GM19238 (cell line): ENCODE measurements around the gene DOHH.
"Not testable (repeated sequence)": the region's sequence is repeated elsewhere in the genome, so short reads cannot be mapped to it uniquely, and the experiment has no call there.

Experiments
- DNase-seq: peaks from one replicate; pipeline ENCODE4 v3.0.0; 2011; ENCODE audit warnings: low spot score; ENCODE audit not compliant: insufficient read length

The DOHH gene

DNA sequence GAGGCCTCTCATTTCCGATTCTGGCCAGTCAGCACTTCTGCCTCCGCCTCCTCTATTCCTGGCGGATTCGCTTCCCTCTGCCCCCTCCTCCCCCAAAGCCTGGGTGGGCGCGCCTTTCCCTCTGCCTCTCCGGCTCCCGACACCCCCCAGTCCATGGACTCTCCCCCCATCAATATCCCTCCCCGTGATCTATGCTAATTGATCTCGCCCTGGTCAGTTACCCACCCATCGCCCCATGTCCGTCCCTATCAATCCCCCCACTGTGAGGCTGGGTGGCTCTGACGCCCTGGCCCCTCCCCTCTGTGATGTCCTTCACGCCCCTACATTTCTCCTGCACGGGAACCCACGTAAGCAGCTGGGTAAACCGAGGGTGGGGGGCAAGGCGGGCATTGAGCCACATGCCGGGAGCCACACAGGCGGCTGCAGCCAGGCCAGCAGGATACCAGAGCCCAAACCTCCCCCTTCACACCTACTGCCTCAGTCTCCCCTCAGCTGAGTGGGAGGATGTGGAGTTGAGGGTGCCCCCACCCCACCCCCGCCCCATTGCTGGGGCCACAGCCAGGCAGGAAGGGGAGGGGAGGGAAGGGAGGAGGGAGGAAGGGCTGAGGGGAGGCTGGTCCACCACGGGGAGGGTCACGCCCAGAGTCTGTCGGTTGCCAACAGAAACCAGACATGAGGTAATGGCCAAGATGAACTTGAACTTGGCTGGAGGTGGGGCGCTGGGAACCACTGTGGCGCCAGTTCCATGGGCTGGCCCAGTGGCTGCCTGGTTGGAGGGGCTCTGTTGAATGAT, 41.2 kb downstream of the DOHH start:
- no peak for DNase-seq

DNA sequence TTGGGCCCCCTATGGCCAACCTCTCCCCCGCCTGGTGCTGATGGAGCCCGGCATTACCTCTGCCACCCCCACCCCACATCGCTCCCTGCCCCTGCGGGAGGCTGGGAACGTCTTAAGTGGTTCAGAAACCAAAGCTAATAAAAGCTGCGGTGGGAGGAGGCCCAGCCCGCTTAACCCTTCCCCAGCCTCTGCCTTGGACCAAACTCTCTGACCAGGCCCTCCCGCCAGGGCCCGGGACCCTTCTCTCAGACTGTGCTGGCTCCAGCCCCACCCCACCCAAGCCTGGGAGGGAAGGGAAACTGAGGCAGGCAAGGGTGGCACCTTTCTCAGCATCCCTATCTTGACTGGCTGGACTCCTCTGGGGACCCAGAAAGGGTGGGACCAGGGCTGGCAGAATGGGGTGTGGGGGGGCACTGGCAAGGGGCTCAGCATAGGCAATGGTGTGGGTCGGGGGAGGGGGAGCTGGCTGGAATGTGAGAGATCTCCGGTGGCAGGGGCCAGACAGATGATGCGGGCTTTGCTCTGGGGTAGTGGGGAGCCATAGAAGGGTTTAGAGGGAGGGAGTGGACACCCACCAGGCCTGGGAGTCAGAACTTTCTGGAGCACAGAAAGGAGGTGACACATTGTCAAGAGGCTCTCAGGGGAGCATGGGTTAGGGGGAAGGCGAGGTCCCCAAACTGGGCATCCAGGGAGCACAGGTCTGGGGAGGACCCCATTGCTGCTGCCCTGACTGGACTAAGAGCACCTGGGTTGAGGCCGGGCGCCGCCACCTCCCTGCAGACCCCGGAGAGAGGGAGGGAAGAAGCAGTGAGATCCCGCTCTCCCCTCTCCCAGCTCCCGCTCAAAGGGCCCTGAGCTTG, 42.0 kb downstream of the DOHH start:
- DNase-seq: no peak

- DNase-seq: no peak
These were observed 42.8 kb downstream of the DOHH start for GRCh38 chr19:3457528-3458228.

GRCh38 chr19:3456925-3457527, 43.4 kb downstream of the DOHH start:
- DNase-seq: no peak

DNA sequence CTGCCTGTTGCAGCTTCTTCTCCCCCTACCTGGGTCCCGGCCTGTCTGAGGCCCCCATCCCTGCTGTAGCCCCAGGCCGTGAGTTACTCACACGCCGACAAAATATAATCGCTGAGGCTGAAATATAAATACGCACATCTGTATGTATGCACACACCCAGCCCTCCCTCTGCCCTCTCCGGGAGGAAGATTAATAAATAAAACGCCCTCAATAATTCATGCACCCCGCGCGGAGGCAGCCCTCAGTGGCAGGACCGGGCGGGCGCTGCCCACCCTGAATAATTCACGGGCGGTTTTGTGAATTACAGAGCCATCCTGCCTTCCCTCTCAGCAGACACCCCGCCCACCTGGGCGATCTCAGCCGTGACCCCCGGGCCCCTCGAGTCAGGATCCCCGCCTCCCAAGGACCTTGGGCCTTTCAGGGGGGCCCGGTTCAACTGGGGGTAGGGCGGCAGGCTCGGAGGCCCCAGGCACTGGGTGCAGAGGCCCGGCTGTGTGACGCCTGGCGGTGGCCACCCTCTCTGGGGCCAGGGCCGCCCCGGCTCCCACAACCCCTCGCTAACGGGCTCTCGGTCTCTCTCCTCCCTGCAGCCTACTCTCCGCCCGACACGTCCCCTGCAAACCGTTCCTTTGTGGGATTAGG, 44.4 kb downstream of the DOHH start:
- DNase-seq: no peak

- DNase-seq: no peak
These were observed 45.0 kb downstream of the DOHH start for GRCh38 chr19:3455393-3455955.

DNA sequence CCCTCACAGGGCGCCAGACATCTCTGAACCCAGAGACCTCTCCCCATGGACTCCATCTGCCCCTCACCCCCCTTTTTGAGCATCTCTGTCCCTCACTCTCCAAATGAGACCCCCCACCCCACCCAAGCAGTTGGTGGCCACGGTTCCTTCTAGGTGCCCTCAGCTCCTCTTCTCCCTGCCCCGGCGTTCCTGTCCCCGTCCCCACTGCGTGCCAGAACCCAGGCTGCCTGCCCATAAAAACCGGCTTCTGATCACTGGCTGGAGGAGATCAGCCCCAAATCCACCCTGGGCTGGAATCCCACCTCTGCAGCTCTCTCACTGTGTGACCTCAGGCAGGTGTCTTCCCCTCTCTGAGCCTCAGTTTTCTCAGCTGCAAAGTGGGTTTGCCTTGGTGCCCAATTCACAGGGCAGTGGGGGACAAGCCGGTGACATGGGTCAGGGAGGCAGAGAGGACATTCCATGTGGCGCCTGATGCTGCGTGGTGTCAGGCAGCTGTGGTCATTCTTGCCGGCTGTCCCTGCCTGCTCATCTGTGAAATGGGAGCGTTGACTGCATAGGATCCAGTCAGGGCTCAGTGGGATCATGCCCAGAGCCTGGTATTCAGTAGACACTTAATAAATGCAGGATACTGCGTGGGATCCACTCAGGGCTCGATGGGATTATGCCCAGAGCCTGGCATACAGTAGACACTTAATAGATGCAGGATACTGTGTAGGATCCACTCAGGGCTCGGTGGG, 45.6 kb downstream of the DOHH start:
- no peak for DNase-seq

GRCh38 chr19:3453840-3454239, 46.6 kb downstream of the DOHH start:
- DNase-seq: no peak

GRCh38 chr19:3452942-3453214, 47.6 kb downstream of the DOHH start:
- not testable (repeated sequence) for DNase-seq

DNA sequence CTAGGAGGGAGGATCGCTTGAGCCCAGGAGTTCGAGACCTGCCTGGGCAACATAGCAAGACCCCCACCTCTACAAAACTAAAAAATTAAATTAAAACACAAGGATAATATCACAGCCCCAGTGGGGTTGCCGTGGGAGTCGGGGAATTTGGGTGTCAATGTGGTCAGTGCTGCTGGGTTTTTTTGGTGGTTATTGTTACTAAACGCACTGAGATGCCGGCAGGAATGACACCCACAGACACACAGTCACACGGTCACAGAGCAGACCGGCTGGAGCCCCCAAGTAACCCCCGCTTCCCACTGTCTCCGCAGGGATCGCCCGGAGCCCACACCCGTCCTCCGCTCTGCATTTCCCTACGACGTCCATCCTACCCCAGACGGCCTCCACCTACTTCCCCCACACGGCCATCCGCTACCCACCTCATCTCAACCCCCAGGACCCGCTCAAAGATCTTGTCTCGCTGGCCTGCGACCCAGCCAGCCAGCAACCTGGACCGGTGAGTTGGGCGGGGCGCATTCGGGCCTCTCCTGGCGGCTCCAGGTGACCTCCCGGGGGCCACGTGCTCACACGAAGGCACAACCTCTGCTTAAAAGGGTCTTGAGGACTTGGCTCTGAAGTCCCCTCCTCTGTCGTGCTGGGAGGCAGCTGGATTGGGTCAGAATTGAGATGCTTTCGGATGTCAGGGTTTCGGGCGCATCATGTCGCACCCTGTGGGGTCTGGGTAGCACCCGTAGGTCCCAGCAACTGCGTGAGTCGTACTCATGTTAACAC, 48.1 kb downstream of the DOHH start:
- DNase-seq: no peak

GRCh38 chr19:3451451-3451866, 49.0 kb downstream of the DOHH start:
- no peak for DNase-seq

- DNase-seq: no peak
These were observed 49.6 kb downstream of the DOHH start for GRCh38 chr19:3450796-3451411.

- DNase-seq: no peak
These were observed 51.7 kb downstream of the DOHH start for GRCh38 chr19:3448616-3449334.

- not testable (repeated sequence) for DNase-seq
These were observed 53.8 kb downstream of the DOHH start for GRCh38 chr19:3446657-3447056.

GRCh38 chr19:3444695-3445234, 55.7 kb downstream of the DOHH start:
- no peak for DNase-seq

DNA sequence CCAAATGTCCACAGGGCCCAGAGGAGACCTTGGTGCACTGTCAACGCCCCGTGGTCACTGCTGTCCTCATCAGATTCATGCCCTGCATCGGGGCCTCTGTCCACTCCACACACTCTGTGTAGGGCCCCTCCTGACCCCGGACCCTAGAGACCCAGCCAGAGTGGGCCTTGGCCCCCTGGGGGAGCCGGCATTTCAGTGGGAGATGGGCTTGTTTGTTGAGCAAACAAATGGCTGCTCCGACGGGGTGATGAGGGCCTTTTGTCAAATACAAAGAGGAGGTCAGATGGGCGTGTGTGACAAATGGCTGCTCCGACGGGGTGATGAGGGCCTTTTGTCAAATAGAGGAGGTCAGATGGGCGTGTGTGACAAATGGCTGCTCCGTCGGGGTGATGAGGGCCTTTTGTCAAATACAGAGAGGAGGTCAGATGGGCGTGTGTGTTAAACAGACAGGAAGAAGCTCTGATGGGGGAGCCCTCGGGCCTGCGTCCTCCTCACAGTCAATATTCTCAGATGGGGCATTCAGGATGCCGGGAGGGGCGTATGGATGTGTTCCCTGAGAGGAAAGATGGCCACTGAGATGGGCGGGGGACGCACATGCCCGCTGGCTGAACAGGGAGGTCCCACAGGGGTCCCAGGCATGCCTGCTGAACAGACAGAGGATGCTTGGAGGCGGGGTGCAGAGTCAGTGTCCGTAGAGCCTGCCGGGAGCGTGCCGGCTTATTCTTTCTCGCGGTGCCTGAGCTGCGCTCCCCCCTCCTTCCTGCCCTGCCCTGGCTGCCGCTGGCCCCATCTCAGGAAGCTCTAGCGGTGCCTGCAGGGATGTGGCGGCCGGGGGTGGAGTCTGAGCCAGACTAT, 56.4 kb downstream of the DOHH start:
- no peak for DNase-seq

DNA sequence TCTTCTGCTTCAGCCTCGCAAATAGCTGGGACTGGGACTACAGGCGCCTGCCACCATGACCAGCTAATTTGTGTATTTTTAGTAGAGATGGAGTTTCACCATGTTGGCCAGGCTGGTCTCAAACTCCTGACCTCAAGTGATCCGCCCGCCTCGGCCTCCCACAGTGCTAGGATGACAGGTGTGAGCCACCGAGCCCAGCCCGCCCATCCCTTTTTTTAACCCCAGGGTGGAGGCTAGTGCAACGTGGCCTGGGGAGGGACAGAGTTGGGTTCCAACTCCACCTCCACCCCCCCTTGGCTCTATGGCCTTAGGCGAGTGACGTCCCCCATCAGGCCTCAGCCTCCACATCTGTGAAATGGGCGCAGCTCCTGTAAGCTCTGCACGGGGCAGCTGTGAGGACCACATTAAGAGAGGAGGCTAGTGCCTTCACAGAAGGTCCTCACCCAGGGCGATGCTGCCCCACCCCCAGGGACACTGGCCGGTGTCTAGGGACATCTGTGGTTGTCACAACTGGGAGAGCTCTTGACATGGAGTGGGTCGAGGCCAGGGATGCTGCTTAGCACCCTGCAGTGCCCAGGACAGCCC, 57.9 kb downstream of the DOHH start:
- DNase-seq: no peak
